SK-N-SH (cell line): ENCODE data around the gene ABHD16B.

Experiments
- EP300 ChIP-seq, 2 experiments: IDR thresholded peaks; 2 replicates each; pipeline versions ENCODE4 v1.4.0 to v1.6.1; 2012; ENCODE audit warnings: borderline replicate concordance in 1 of 2, low read depth in 1 of 2, low read length in 1 of 2
- EZH2phosphoT487 ChIP-seq: fragments of 200-600 bp; sonication (generic); IDR thresholded peaks from 2 replicates; pipeline ENCODE4 v1.6.1; 2017; ENCODE audit warnings: low read depth, mixed run types, mild to moderate bottlenecking, antibody characterized with exemption, moderate library complexity, borderline replicate concordance
- FOSL2 ChIP-seq: IDR thresholded peaks from 2 replicates; pipeline ENCODE4 v1.4.0; 2012; ENCODE audit warnings: low read depth, mild to moderate bottlenecking, moderate library complexity, borderline replicate concordance
- FOXM1 ChIP-seq: IDR thresholded peaks from 2 replicates; pipeline ENCODE4 v1.4.0; 2012; ENCODE audit warnings: low read depth, mild to moderate bottlenecking
- REST ChIP-seq: IDR thresholded peaks from 2 replicates; pipeline ENCODE4 v1.6.1; 2012; ENCODE audit warnings: mild to moderate bottlenecking, low read depth, low read length, moderate library complexity
- TAF1 ChIP-seq: IDR thresholded peaks from 2 replicates; pipeline ENCODE4 v1.6.1; 2012; ENCODE audit warnings: low read depth, mild to moderate bottlenecking, low read length, moderate library complexity, borderline replicate concordance
- TEAD4 ChIP-seq: IDR thresholded peaks from 2 replicates; pipeline ENCODE4 v1.4.0; 2012; ENCODE audit warnings: mild to moderate bottlenecking, borderline replicate concordance; ENCODE audit not compliant: insufficient read depth
- YY1 ChIP-seq: IDR thresholded peaks from 2 replicates; pipeline ENCODE4 v1.4.0; 2012; ENCODE audit warnings: low read depth, mild to moderate bottlenecking
- TF ChIP-seq, protein P1 (sequence below): fragments of 200-600 bp; sonication (generic); IDR thresholded peaks from 2 replicates; pipeline ENCODE4 v1.6.1; 2017; ENCODE audit warnings: antibody characterized with exemption, mild to moderate bottlenecking, moderate library complexity
- TF ChIP-seq, protein P2 (sequence below): IDR thresholded peaks from 2 replicates; pipeline ENCODE4 v1.4.0; 2012; ENCODE audit warnings: low read depth

DNA sequence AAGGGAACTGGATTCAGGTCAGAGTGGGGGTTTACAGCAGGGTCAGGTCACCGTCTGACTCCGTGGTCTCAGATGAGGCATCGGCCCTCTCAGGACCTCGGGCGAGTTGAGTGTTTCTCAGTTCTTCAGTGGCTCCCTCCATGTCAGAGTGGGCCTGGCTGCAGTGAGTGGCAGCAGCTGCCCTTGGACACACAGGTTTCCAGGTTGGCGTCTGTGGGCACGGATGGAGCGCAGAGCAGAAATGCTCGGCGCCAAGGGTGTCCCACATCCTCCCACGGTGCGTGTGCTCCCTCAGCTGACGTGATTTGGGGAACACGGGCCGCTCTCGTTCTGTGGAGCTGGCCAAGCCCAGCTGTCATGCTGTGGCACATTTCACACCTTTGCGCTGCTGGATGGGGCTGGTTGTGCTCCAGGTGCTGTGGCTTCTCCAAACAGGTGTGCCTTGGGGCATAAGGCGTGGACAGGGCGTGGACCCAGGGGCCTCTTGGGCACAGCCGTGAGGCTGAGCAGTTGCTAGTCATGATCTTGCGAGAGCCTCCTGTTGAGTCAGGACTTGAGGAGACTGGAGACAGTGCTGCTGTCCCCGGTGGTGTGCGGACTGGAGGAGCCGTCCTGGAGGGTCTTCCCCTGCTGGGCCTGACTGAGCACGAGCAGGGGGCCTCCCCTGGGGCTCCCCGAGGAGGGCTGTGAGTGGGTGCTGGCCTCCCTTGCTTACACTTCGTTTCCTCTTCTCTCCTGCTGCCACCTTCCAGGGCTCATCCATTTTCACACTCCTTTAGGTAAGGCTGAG, 24.2 kb downstream of the ABHD16B start:
- TF ChIP-seq, protein P1, sequence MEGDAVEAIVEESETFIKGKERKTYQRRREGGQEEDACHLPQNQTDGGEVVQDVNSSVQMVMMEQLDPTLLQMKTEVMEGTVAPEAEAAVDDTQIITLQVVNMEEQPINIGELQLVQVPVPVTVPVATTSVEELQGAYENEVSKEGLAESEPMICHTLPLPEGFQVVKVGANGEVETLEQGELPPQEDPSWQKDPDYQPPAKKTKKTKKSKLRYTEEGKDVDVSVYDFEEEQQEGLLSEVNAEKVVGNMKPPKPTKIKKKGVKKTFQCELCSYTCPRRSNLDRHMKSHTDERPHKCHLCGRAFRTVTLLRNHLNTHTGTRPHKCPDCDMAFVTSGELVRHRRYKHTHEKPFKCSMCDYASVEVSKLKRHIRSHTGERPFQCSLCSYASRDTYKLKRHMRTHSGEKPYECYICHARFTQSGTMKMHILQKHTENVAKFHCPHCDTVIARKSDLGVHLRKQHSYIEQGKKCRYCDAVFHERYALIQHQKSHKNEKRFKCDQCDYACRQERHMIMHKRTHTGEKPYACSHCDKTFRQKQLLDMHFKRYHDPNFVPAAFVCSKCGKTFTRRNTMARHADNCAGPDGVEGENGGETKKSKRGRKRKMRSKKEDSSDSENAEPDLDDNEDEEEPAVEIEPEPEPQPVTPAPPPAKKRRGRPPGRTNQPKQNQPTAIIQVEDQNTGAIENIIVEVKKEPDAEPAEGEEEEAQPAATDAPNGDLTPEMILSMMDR, result no peak
- TF ChIP-seq EP300 (IDR thresholded peaks at IDR 0.05; ENCODE audit: borderline replicate concordance in 1 of 2, low read depth in 1 of 2, low read length in 1 of 2) (no peak), TEAD4 (no peak), FOSL2 (no peak), EZH2phosphoT487 (no peak), YY1 (no peak), REST (no peak), TAF1 (no peak), FOXM1 (no peak)
- TF ChIP-seq, protein P2, sequence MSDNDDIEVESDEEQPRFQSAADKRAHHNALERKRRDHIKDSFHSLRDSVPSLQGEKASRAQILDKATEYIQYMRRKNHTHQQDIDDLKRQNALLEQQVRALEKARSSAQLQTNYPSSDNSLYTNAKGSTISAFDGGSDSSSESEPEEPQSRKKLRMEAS, result no peak
